Neural progenitor cell (in vitro differentiated cells): Measurements from ENCODE around the gene OR2L13.

Experiments used
- CTCF ChIP-seq: fragments of 200-600 bp; sonication (generic); IDR thresholded peaks from 2 replicates; pipeline ENCODE4 v1.5.1; 2017; ENCODE audit warnings: antibody characterized with exemption, mild to moderate bottlenecking
- EZH2phosphoT487 ChIP-seq: fragments of 200-600 bp; sonication (generic); IDR thresholded peaks from 2 replicates; pipeline ENCODE4 v1.6.1; 2017; ENCODE audit warnings: antibody characterized with exemption

GRCh38 chr1:248094884-248095283 is at the start of gene OR2L13:
- no peak for TF ChIP-seq CTCF
- TF ChIP-seq EZH2phosphoT487: no peak
